ENCODE results near the gene SRRM3.
"Not testable (repeated sequence)": the region's sequence is repeated elsewhere in the genome, so short reads cannot be mapped to it uniquely, and the experiment has no call there.

SRRM3 gene

GRCh38 chr7:76285604-76286374 is 84.1 kb downstream of the SRRM3 start:
- ChIA-PET POLR2A (no interaction called here), CTCF (interaction anchor here (0.6 to 1.2 kb wide), 3 partner anchors 23 to 30 kb away, joined by 3 to 5 read pairs (median 3); no protein-coding TSS in a partner anchor)
- Histone ChIP-seq H3K4me3 (ENCODE audit: low read depth, low read length) (no peak overlapping the region), H3K9me3 (ENCODE audit: control insufficient read depth, insufficient read depth, low read depth, low read length) (no peaks in the 10 kb centered on the region), H3K27ac (ENCODE audit: extremely low read depth, low read depth, low read length) (no peak overlapping the region), H3K4me1 (ENCODE audit: control insufficient read depth, insufficient read depth, low read length) (no peaks in the 10 kb centered on the region), H3K36me3 (ENCODE audit: control insufficient read depth in 2 of 2, insufficient read depth in 1 of 2, low read length in 2 of 2) (no peaks in the 10 kb centered on the region)
- TF ChIP-seq GLIS2 (tag by site-specific recombination; IDR thresholded peaks at IDR 0.05) (no peak), ZNF423 (tag by site-specific recombination; IDR thresholded peaks at IDR 0.05) (no peak), ZNF600 (tag by site-specific recombination; IDR thresholded peaks at IDR 0.05) (peak; percentile 46; the same call in 1 of the 2 replicates), ZBTB21 (tag by site-specific recombination; IDR thresholded peaks at IDR 0.05) (no peak), GLIS1 (tag by site-specific recombination; IDR thresholded peaks at IDR 0.05) (no peak), ZNF292 (tag by site-specific recombination; IDR thresholded peaks at IDR 0.05; ENCODE audit: borderline replicate concordance, low read depth) (no peak), ZIC2 (tag by site-specific recombination; IDR thresholded peaks at IDR 0.05) (no peak)
- TF ChIP-seq, protein P1, sequence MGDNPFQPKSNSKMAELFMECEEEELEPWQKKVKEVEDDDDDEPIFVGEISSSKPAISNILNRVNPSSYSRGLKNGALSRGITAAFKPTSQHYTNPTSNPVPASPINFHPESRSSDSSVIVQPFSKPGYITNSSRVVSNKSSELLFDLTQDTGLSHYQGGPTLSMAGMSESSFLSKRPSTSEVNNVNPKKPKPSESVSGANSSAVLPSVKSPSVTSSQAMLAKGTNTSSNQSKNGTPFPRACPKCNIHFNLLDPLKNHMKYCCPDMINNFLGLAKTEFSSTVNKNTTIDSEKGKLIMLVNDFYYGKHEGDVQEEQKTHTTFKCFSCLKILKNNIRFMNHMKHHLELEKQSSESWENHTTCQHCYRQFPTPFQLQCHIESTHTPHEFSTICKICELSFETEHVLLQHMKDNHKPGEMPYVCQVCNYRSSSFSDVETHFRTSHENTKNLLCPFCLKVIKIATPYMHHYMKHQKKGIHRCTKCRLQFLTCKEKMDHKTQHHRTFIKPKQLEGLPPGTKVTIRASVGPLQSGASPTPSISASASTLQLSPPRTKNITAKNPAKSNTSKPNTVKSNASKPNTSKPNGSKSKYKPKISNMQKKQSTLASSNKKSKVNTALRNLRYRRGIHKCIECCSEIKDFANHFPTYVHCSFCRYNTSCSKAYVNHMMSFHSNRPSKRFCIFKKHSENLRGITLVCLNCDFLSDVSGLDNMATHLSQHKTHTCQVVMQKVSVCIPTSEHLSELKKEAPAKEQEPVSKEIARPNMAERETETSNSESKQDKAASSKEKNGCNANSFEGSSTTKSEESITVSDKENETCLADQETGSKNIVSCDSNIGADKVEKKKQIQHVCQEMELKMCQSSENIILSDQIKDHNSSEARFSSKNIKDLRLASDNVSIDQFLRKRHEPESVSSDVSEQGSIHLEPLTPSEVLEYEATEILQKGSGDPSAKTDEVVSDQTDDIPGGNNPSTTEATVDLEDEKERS (tag by site-specific recombination; IDR thresholded peaks at IDR 0.05): no peak

DNA sequence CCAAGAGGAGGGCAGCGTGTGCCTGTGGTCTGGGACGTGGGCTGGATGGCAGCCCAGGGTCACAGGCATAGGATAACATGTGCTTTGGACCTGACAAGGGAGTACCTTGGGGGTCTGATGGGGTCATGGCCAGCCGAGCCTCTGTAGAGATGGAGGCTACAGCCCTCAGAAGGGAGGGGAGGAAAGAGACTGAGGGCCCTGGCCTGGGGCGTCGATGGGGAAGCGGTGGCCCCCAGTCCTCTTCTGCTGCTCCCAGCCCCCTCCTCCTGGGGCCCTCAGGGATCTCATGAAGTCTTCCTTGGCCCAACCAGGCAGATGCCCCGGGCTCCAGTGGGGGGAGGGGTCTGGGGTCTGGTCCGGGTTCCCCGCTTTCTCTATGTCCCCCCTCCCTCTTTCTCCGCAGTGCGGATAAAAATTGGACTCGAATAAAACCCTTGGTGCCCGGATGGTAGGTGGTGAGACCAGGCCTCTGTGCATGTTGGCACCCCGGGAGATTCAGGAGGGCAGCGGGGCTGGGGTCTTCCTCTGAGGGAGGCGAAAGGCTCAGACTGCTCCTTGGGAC is 85.2 kb downstream of the SRRM3 start:
- Histone ChIP-seq H3K9me3 (ENCODE audit: control insufficient read depth, insufficient read depth, low read depth, low read length) (no peaks in the 10 kb centered on the region), H3K4me1 (ENCODE audit: control insufficient read depth, insufficient read depth, low read length) (no peaks in the 10 kb centered on the region), H3K4me3 (ENCODE audit: low read depth, low read length) (no peak overlapping the region), H3K27ac (ENCODE audit: extremely low read depth, low read depth, low read length) (no peak overlapping the region), H3K36me3 (ENCODE audit: control insufficient read depth in 2 of 2, insufficient read depth in 1 of 2, low read length in 2 of 2) (no peaks in the 10 kb centered on the region)
- TF ChIP-seq PRDM1 (tag by site-specific recombination; IDR thresholded peaks at IDR 0.05): no peak
- ChIA-PET POLR2A (interaction anchor here (0.5 kb wide), 1 partner anchor 16 kb away, joined by 3 read pairs; no protein-coding TSS in a partner anchor), CTCF (interaction anchor here (1.0 to 2.9 kb wide), 3 partner anchors 24 to 28 kb away, joined by 3 to 24 read pairs (median 5); no protein-coding TSS in a partner anchor)

DNA sequence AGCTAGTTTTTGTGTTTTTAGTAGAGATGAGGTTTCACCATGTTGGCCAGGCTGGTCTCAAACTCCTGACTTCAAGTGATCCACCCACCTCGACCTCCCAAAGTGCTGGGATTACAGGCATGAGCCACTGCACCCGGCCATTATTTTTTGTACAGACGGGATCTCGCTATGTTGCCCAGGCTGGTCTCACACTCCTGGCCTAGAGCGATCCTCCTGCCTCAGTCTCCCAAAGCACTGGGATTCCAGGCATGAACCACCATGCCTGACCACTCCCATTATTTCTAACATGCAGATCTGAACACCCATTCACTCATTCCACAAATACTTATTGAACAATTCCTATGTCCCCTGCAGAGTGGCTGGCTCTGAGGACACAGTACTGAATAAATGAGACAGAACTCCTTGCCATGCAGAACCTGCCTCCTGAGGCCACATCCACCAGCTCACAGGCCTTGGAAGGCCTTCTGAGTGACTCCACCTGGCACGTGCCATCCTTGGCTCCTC is 89.2 kb downstream of the SRRM3 start:
- POLR2A ChIA-PET: interaction anchor here (0.7 to 1.6 kb wide), 5 partner anchors 9 to 640 kb away, joined by 3 to 12 read pairs (median 6); no protein-coding TSS in a partner anchor

DNA sequence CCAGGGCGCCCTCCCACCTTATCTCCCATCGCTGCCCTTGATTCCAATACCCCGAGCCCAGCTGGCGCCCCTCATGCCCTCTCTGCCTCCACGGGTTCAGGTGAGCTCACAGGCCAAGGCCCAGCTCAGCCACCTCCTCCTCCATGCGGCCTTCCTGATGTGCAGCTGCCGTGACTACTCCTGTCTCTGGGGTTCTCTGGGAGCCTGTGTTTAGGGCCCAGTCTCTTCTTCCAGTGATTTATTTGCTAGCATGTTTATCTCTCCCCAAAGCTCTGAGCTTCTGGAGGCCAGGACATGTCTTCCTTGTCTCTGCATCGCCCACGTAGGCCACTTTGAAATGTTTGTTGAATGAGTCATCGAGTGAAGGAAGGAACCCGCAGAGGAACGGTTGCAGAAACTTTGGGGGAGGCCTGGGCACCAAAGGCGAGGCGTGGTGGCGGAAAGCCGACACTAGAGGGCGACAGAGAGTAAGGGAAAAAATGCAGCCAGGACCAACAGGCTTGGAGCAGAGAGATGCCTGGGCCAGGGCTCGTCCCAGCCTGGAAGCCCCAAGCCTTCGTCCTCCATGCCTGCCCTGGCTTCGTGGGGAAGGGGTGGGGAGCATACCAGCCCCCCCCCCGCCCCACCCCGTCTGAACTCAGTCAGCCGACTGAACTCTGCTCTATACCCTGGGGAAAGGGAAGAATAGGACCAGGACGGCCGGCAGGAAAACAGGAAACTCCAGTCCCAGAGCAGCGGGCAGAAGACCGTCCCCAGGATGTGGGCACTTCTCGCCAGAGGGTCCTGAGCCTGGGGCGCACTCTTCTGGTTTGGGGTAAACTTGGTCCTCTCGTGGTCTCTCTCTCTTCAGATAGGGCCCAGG is 89.9 kb downstream of the SRRM3 start:
- Histone ChIP-seq H3K4me1 (ENCODE audit: control insufficient read depth, insufficient read depth, low read length) (no peaks in the 10 kb centered on the region), H3K4me3 (ENCODE audit: low read depth, low read length) (no peak overlapping the region), H3K27ac (ENCODE audit: extremely low read depth, low read depth, low read length) (peak overlapping the region; percentile 48; the same call in 1 of the 2 replicates), H3K9me3 (ENCODE audit: control insufficient read depth, insufficient read depth, low read depth, low read length) (no peaks in the 10 kb centered on the region), H3K36me3 (ENCODE audit: control insufficient read depth in 2 of 2, insufficient read depth in 1 of 2, low read length in 2 of 2) (no peaks in the 10 kb centered on the region)
- POLR2A ChIA-PET: interaction anchor here (0.6 to 1.6 kb wide), 6 partner anchors 10 to 82 kb away, joined by 3 to 7 read pairs (median 4); no protein-coding TSS in a partner anchor
- CTCF ChIA-PET: interaction anchor here (0.5 to 6.1 kb wide), 27 partner anchors 9 to 1208 kb away, joined by 3 to 133 read pairs (median 4); partner anchors contain the start of gene HSPB1
- TF ChIP-seq ZFP69B (tag by site-specific recombination; IDR thresholded peaks at IDR 0.05): peak; percentile 66; the same call in 1 of the 2 replicates
- TF ChIP-seq BCL6B (tag by site-specific recombination; IDR thresholded peaks at IDR 0.05): no peak
- TF ChIP-seq ZNF423 (tag by site-specific recombination; IDR thresholded peaks at IDR 0.05): no peak
- TF ChIP-seq ZNF48 (tag by site-specific recombination; IDR thresholded peaks at IDR 0.05): no peak
- TF ChIP-seq, protein P2, sequence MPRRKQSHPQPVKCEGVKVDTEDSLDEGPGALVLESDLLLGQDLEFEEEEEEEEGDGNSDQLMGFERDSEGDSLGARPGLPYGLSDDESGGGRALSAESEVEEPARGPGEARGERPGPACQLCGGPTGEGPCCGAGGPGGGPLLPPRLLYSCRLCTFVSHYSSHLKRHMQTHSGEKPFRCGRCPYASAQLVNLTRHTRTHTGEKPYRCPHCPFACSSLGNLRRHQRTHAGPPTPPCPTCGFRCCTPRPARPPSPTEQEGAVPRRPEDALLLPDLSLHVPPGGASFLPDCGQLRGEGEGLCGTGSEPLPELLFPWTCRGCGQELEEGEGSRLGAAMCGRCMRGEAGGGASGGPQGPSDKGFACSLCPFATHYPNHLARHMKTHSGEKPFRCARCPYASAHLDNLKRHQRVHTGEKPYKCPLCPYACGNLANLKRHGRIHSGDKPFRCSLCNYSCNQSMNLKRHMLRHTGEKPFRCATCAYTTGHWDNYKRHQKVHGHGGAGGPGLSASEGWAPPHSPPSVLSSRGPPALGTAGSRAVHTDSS (tag by site-specific recombination; IDR thresholded peaks at IDR 0.05): no peak
- no peak for TF ChIP-seq OVOL3 (tag by site-specific recombination; IDR thresholded peaks at IDR 0.05)
- no peak for TF ChIP-seq ZNF311 (tag by site-specific recombination; IDR thresholded peaks at IDR 0.05; ENCODE audit: borderline replicate concordance)
- no peak for TF ChIP-seq ZNF626 (tag by site-specific recombination; IDR thresholded peaks at IDR 0.05)
- TF ChIP-seq ZNF747 (tag by site-specific recombination; IDR thresholded peaks at IDR 0.05): no peak

More for the DNA sequence above, 89.2 kb downstream of the SRRM3 start:
- H3K4me1 ChIP-seq (ENCODE audit: control insufficient read depth, insufficient read depth, low read length); H3K36me3 ChIP-seq (ENCODE audit: control insufficient read depth in 2 of 2, insufficient read depth in 1 of 2, low read length in 2 of 2); H3K9me3 ChIP-seq (ENCODE audit: control insufficient read depth, insufficient read depth, low read depth, low read length); H3K4me3 ChIP-seq (ENCODE audit: low read depth, low read length): not testable (repeated sequence)
- CTCF ChIA-PET: interaction anchor here (0.5 to 6.1 kb wide), 25 partner anchors 9 to 352 kb away, joined by 3 to 133 read pairs (median 4); partner anchors contain the start of gene HSPB1
- peak overlapping the region; percentile 48; the same call in 1 of the 2 replicates for H3K27ac ChIP-seq (ENCODE audit: extremely low read depth, low read depth, low read length)
- peak; percentile 68 for TF ChIP-seq ZNF121 (tag by site-specific recombination; IDR thresholded peaks at IDR 0.05)

Measured in HEK293 (cell line).